Ishikawa (cell line): ENCODE measurements around the gene WDR89.

ENCODE experiments used
- CREB1 ChIP-seq: IDR thresholded peaks from 2 replicates; pipeline ENCODE4 v1.6.1; 2012; ENCODE audit warnings: low read depth
- REST ChIP-seq: IDR thresholded peaks from 2 replicates; pipeline ENCODE4 v1.6.1; 2012; ENCODE audit warnings: low read depth, mild to moderate bottlenecking
- USF1 ChIP-seq: IDR thresholded peaks from 2 replicates; pipeline ENCODE4 v1.6.1; 2012
- YY1 ChIP-seq: IDR thresholded peaks from 2 replicates; pipeline ENCODE4 v1.6.1; 2012; ENCODE audit warnings: low read depth

- no peak for TF ChIP-seq REST
- no peak for TF ChIP-seq YY1
- TF ChIP-seq CREB1 = no peak
- TF ChIP-seq USF1 = no peak
Measured at GRCh38 chr14:63659726-63660125, 18.1 kb upstream of the WDR89 start.
